ENCODE data around the gene TBX10.
"Not testable (repeated sequence)": the region's sequence is repeated elsewhere in the genome, so short reads cannot be mapped to it uniquely, and the experiment has no call there.

TBX10 gene

DNA sequence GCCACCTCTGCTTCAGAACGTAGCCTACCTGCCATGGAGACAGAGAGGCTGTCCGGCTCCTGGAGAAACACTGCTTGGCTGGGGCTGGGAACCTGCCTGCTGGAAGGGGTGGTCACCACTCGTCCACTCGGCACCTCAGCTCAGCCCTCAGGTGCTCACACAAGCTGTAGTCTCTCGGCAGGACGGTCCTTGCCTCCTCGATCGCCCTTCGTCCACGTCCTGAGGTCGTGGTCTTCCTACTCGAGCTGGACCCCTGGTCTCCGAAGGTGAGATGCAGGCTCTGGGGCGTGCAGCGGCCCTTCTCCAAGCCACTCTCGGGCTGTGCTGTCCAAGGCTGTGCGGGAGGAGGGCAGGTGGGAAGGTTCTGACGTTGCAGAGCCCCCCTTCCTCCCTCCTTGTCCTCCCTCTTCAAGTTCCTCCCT lies at the start of gene TBX10:
Gene TBX10, minus strand, starts transcription at position 326 of the 422 bp plus-strand sequence. Its CDS starts 291 bp downstream, at position 35.
- no peak for DNase-seq

DNA sequence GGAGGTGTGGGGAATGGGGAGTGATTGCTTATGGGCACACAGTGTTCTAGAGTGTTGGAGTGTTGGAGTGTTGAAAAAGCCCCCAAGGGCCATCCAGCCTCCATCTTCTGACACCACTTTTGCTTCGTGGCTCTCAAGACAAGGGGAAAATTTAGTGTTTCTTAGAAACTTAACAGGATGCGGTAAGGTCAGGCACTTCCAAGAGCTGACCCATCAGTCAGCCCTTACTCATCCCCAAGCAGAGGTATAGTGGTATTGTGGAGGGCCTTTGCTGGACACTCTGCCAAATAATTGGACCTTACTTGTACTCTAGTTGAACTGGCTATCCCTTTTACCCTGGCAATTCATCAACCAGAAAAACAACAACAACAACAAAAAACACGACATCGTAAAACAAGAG lies 49.6 kb upstream of the TBX10 start:
- no peak for DNase-seq

DNA sequence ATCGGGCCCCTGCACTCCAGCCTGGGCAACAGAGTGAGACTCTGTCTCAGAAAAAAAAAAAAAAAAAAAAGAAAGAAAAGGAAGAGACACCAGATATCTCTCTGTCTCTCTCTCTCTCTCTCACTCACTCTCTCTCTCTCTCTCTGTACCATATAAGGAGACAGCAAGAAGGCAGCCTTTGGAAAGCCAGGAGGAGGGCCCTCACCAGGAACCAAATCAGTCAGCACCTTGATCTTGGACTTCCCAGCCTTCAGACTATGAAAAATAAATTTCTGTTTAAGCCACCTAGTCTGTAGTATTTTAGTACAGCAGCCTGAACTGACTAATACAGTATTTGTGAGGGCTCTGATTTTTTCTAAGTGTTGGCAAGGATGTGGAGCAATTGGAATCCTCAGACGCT lies 48.4 kb upstream of the TBX10 start:
- no peak for DNase-seq

DNA sequence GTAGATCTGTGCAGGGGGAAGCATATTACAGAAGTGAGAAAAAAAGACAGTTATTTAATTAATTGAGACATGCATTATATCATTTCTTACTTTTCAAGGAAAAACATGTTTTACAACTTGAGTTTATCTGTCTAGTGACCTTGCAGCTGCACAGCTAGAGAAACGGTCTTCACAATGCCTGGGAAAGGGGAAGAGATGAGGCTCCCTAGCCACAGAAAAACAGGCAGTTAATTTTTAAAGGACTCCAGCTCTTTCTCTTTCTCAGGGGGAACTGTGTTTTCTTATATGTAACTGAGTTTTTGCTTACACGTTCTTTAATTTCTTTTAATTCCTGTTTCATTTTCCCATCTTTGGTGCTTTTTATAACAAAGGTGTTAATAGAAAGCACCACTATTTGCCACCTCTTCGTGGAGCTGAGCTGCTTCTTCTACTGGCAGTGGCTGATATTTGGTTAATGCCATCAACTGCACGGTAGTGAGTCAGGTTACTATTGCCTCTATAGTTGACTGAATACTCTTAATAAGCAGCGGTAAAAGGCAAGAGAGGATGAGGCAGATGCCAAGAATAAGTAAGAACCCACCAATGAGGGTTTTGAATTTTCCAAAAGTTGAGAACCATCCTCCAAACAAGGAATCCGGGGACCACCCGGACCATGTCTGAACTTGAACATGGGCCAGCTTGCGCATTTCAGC lies 46.2 kb upstream of the TBX10 start:
- DNase-seq: not testable (repeated sequence)

DNA sequence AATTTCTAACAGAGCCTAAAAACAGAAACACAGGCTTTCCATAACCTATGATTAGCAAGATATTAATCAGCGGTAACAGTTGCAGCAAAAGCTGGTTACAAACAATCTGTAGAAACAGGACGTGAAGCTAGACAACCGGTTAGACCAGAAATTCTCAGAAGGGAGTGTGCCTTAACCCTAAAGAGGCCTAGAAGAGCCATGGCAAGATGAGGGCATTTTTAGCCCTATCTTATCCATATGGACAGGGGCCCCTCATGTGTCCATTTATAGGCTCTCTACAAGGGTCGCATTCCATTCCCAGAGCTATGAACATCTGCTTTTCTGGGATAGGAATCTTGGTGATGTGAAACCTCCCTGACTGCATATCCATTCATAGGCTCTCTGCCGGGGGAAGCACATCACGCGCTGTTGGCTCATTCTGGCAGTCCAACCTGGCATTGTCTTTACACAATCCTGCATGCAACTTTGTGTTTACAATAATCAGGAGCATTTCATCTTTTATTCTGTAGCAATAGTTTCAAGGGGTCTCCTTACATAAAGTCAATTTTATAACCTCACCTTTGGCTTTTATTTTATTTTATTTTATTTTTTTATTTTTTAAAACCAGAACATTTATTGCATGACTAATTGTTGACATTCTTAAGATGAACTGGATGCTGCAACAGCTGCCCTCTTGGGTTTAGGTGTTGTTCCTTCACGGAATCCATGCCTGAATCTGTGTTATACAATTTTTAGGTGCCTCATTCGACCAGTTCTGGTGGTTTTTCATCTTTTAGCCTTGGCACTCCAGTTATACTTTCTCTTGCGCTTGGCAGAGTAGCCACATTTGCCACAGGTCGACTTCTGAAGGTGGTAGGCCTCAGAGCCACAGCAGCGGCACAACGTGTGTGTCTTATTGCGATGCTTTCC lies 42.8 kb upstream of the TBX10 start:
- DNase-seq: not testable (repeated sequence)

DNA sequence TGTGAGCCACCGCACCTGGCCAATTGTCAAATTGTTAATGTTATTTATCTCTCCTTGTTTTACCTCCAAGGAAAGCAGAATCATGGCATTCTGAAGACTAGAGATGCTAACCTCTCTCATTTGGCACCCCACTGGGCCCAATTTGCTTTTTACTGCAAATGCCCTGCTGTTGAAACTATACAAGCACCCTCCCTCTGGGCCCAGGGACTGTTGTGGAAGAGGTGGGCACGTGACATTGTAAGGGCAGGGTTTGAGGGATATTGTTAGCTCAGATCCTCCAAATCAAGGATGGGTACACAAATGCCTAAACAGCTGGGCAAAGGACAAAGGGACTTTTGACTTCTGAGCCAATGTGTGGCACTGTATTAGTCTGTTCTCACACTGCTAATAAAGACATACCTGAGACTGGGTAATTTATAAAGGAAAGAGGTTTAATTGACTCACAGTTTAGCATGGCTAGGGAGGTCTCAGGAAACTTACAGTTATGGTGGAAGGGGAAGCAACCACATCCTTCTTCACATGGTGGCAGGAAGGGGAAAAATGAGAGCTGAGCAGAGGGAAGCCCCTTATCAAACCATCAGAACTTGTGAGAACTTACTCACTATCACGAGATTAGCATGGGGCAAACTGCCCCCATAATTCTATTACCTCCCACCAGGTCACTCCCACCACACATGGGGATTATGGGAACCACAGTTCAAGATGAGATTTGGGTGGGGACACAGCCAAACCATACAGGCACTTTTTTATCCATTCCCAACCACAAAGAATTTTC lies 41.3 kb upstream of the TBX10 start:
- DNase-seq: no peak

DNA sequence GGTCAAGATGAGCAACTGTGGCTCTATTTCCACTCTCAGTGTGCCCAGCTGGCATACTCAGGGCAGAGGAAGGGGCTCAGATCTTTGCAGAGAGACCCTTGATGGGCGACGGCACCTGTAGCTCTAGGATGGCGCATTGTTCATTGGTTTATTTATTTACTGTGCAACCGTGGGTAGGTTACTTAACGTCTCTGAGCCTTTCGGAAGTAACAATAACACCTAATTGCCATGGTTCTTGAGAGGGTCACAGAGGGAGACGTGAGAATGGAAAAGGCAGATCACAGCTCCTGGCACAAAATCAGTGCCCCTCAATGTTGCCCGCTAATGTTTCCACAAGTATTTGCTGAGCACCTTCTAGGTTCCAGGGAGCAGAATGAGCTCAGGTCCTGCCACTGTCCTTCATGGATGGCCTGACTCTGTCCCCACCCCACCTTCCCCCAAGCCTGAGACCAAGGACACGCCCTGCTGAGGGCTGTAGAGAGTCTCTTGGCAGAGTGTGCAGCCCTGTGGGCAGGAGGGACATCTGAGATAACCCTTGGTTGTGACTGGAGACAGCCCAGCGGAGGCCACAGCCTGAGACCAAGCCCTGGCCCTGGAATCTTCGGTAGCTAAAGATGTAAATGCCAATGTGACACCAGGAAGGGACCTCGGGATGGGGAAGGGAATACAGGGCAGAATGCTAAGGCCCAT lies 35.6 kb upstream of the TBX10 start:
- DNase-seq: no peak

DNA sequence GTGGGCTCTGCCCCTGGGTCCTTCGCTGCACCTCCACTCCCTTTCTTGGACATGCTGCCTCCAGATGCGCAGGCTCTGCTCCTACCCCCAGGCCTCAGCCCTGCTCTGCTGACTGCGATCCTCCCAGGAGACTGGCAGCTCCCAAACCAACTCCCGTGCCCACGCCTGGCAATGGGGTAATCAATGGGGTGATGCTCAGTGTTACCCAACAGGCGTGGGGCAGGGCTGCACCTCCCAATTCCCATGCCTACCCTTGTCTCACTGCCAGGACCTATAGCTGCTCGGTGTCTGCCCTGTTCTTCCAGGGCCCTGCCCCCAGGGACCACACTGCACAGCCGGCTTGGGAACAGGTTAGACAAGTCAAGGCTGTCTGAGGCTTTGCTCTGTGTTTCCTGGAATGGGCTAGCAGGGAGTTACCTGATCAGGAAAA lies 34.9 kb upstream of the TBX10 start, which contains the start of gene ALDH3B2:
Gene ALDH3B2, minus strand, starts transcription at position 182 of the 430 bp plus-strand sequence. CDS start 7,688 bp downstream, outside the sequence.
- DNase-seq: no peak

DNA sequence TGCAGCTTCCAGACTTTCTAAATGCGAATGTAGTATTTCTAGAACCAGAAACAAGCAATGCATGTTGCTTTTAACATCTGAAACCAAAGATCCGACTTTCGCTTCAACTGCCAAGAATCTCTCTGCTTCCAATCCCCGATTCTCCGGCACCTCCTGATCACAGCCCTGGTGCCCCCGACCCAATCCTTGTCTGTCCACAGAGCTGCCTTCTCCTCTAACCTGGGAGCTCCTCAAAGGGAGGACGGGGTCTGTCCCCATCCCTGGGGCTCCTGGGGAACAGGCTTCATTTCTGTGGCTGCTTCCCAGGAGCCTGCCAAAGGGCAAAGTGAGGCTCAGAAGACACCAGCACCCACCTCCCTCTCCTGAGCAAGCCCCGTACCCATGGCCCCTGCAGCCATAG lies 34.3 kb upstream of the TBX10 start:
- no peak for DNase-seq

DNA sequence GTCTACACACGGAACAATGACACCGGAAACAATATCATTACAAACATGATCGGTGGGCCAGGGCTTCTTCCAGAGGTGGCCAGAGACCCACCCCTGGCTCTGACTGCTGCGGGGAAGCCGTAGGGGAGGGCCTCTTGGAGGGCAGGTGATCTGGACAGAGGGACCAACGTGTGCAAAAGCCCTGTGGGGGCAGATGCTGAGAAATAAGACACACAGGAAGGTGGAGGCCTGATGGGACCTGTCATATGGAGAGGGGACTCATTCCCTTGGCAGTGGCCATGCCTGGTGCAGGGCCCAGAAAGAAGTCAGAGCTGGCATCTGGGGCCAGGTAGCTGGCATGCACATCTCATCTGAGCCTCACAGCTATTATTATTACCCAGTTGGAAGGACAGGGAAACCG lies 33.8 kb upstream of the TBX10 start:
- no peak for DNase-seq

DNA sequence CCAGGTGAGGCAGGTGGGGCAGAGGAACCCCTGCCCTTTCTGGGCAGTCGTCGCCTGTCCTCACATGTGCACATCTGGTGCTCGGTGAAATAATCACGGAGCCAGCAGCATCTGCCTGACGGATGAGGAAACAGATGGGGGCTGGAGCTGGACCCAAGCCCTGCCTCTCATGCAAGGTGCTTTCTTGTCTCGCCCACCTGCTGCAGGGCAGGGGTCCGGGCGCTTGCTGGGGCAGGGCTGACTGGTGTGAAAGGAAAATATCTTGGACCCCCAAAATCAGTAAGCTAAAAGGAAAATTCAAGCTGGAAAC lies 31.6 kb upstream of the TBX10 start:
- DNase-seq: no peak

DNA sequence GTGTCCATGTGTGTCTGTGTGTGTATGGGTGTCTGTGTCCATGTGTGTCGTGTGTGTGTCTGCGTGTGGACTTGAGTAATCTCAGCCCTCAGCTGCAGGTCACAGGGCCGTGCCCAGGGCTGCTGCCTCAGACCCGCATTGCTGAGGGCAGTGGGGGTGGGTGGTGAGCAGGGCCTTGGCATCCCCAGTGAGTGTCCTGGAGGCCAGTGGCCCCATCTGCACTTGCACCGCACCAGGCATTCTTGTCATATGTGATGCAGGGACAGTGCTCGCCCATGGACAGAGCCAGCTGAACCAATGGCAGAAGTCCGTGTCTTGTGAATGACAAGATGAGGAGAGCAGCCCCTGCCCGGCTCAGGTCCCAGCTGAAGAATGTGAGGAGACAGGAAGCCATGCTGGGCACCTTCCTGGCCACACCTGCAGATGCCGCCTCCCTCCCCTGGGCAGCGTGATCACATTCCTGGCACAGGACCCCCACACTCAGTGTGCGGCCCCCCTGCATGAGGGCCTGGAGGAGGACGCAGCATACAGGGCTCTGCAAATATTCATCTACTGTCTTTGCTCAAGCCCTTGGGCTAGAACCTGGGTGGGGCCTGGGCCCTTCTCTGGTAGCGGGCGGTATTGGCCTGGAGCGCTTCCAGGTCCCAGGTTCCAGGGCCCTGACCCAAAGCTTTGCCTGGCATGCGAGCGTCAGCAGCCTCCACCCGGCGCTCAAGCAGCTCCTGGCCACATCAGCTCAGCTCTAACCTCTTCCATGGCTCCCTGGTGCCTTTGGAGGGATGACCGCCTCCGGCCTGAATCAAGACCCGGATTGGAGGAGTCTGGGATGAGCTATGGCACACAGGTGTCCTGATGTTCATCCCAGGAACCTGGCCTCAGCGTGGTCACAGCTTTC lies 31.0 kb upstream of the TBX10 start:
- DNase-seq: no peak

DNA sequence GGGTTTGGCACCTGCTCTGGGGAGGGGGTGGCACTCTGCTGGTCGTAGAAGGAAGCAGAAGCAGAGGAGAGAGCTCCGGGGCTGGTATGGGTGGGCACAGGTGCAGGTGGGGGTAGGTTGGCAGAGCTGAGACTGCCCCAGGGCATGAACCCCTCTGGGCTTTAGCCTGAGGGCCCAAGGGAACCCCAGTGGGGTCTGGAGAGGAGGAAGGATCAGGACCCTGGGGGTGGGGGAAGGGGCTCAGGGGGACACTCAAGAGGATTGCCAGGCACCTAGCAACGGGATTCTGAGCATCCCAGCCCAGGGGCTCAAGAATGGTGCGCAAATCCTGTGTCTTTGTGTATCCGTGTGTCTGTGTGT lies 28.6 kb upstream of the TBX10 start:
- DNase-seq: no peak

DNA sequence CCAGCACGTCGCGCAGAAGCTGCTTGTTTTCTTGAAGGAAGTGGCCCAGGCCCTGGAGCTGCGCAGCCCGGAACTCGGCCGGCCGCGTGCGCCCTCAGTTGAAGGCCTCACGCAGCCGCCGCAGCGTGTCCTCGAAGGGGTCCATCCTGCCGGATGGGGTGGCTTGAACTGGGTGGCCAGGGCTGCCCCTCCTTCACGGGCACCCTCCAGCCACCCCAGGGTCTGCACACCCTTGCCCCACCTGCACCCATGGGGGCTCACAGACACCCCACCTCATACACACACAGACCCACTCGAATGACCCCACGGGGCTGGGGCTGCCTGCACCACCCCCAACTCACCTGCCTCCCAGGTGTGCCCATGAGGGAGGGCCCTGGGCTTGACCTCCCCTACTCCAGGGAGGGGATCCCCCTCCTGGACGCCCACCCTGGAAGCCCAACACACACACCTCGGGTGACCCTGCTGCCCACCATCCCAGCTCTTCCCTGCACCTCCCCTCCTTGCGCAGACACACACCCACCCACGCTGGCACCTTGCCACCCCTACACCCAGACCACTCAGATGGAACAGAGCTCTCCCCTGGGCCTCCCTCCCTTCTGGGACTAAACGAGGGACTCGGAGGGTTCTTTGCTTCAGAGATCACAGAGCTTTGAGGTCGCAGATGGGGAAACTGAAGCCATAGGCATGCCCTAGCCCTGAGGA lies 28.1 kb upstream of the TBX10 start:
- DNase-seq: no peak

DNA sequence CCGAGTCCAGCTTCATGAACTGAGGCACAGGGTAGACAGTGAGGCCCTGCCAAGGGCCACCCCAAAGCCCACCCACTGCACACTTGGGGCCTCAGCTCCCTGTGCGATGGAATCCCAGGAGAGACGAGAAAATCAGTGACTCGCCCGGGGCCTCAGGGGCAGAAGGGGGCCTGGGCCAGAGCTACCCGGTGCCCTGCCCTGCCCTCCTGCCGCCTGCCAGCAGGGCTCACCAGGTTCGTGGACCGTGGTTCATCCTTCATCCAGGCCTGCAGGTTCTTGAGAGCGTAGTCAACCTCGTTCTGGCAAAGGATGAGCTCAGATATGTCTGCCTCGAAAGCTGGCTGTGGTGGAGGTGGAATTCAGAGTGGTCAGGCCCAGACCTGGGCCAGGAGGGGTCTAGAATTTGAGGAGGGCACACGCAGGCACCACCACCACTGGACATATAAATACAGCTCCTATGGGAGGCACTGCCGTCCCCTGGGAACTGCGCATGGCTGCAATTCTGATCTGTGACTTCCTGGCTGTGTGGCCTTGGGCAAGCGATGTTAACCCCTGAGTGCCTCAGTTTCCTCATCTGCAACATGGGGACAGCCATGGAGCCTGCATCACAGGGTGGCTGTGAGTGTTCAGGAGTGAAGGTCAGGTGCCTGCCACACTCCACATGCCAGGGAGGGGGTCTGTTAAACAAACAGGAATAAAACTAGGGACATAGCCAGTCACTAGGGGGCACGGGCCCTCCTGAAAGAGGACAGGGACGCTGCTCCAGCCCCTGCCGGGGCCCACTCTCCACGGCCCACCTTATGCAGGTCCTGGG lies 27.3 kb upstream of the TBX10 start:
- DNase-seq: no peak

DNA sequence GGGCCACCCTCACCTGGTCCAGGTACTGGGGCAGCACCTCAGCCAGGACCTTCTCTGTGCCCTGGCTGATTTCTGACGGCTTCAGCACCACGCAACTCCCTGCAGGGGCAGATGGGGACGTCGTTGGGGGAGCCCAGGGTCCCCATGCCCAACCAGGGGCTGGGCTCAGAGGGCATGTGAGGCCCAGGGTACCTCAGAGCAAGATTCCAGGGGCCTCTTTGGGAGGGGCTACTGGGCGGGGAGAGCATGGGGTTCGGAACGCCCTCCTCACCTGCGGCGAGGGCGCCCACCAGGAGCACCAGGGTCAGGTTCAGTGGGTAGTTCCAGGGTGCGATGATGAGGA lies 26.7 kb upstream of the TBX10 start:
- no peak for DNase-seq

DNA sequence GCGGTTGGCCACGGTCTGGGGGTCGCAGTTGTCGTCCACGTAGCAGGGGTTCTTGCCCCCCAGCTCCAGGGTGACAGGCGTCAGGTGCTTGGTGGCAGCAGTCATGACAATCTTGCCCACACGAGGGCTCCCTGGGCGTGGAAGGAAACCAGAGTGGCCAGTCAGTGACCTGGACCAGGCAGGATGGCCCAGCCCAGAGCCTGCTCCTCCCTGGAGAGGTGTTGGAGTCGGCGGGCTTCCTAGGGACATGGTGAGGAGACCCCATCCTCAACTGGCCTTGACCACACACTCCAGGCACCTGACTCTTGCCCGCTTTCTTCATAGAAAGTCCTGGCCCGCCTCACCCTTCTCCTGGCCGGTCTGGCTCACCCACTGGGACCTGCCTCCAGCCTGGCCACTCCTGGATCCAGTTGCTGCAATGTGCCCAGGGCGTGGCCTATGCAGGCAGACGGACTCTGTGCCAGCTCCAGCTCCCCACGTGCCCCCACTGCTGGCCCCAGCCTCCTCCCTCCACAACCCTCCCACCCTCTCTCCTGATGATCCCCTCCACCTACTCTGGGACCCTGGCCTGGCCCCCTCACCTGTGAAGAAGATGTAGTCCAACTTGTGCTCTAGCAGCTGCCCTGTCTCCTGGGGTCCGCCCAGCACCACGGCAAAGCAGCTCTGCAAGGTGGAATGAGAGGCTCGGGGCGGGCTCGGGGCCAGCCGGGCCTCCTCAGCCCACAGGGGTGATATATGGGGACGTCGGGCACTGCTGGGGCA lies 26.2 kb upstream of the TBX10 start:
- DNase-seq: no peak

DNA sequence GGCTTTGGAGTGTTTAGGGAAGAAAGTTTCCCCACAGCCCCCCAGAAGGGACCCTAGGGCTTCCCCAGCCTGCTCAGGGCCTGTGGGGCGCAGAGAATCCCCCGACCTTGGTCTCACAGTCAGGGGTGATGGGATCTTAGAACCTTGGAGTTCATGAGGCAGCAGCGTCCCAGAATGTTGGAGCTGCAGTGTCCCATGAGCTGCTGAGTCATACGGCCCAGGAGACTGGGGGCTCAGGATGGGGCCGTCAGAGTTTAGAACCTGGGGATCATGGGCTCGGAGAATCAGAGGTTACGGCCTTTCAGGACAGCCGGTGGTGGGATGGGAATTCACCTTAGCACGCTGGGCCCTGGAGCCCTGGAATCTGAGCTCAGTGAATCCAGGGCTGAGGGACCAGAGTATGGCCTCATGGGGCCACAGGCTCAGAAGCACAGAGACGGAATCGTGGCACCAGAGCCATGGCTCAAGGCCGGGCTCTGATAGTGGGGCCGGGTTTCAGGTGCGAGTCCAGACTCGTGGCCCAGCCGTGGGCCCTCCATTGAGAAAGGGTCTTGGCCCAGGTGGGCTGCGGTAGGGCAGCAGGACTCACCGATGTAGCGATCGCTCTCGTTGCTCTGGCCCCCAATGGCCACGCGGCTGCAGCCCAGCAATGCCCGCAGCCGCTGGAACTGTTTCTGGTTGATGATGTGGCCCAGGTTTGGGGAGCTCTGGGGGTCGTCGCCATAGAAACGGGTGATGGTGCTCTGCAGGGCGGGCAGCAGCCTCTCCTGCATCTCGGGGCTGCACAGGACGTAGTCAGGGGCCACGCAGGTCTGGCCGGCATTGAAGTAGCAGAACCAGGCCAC lies 25.4 kb upstream of the TBX10 start:
- no peak for DNase-seq

DNA sequence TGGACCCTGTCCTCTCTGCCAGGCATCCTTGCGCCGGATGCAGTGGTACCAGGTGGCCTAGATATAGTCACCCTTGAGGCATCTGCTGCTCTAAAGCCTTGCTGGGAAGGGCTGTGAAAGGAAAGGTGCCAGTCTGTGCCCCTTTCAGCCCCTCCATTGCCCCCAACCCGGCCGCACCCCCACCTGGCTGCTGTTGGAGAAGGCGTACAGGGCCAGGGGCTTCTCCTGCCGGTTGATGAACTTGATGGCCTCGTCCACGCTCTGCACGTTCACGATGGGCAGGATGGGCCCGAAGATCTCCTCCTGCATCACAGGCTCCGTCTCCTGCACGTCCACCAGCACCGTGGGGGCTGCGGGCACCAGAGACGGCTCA lies 24.6 kb upstream of the TBX10 start:
- DNase-seq: no peak

Data from fibroblast of skin of right biceps (primary cell).